ENCODE results near the gene GPR157. TPM values are rescaled to one million over a fixed set of nuclear protein-coding genes. Genes with fewer than 3 reads are reported as not detected.
"Not testable (repeated sequence)": the region's sequence is repeated elsewhere in the genome, so short reads cannot be mapped to it uniquely, and the experiment has no call there.

GPR157 gene
- total RNA-seq, 4 donors from 2014 or later: 2.8 to 10.5 (median 6.2) TPM

- 10 to 18% methylated on average over 8 to 21 of the region's 46 CpGs for WGBS, 2 donors
- peak overlapping the region; percentile 81 to 97 (median 94) for H3K27ac ChIP-seq
- H3K4me1 ChIP-seq: peaks cover 0 to 30% (median 15%) of the 10 kb centered on the region in 4 donors
- TF ChIP-seq POLR2A (IDR thresholded peaks at IDR 0.05): no peak
- TF ChIP-seq CTCF (IDR thresholded peaks at IDR 0.05): no peak
- H3K36me3 ChIP-seq: no peaks in the 10 kb centered on the region
- peak overlapping the region; percentile 55 to 83 (median 77) for H3K4me3 ChIP-seq
- DNase-seq (ENCODE audit: low spot score in 2 of 2): peak; percentile 74 to 78
- no peaks in the 10 kb centered on the region for H3K27me3 ChIP-seq
- no peaks in the 10 kb centered on the region for H3K9me3 ChIP-seq
These were observed 552 bp upstream of the GPR157 start for GRCh38 chr1:9129266-9130041.

GRCh38 chr1:9128166-9128519 is 759 bp downstream of the GPR157 start:
- Histone ChIP-seq H3K27me3 (no peaks in the 10 kb centered on the region), H3K36me3 (no peaks in the 10 kb centered on the region), H3K4me1 (peaks cover 0 to 30% (median 15%) of the 10 kb centered on the region in 4 donors), H3K4me3 (peak overlapping the region; percentile 70 to 83 (median 77)), H3K9me3 (no peaks in the 10 kb centered on the region), H3K27ac (peak overlapping the region; percentile 81 to 97 (median 94))
- WGBS, 2 donors: 6 to 14% methylated on average over 10 to 16 of the region's 16 CpGs
- no peak for DNase-seq (ENCODE audit: low spot score in 2 of 2)
- TF ChIP-seq EP300 (IDR thresholded peaks at IDR 0.05): no peak

- no peak for TF ChIP-seq CTCF (IDR thresholded peaks at IDR 0.05)
- TF ChIP-seq EP300 (IDR thresholded peaks at IDR 0.05): no peak
- TF ChIP-seq POLR2A (IDR thresholded peaks at IDR 0.05): no peak
- H3K4me3 ChIP-seq: peak overlapping the region; percentile 70 to 83 (median 77)
- H3K27ac ChIP-seq: peak overlapping the region; percentile 81 to 97 (median 94)
- WGBS, 2 donors: 27 to 33% methylated on average over 19 of the region's 19 CpGs
- no peak for DNase-seq (ENCODE audit: low spot score in 2 of 2)
- no peaks in the 10 kb centered on the region for H3K9me3 ChIP-seq
- peaks cover 0 to 30% (median 15%) of the 10 kb centered on the region in 4 donors for H3K4me1 ChIP-seq
- H3K36me3 ChIP-seq: peaks cover 0 to under 1% (median 0%) of the 10 kb centered on the region in 3 donors
- no peaks in the 10 kb centered on the region for H3K27me3 ChIP-seq
These were observed 1.3 kb downstream of the GPR157 start for GRCh38 chr1:9127395-9128165.

GRCh38 chr1:9126511-9126910 is 2.4 kb downstream of the GPR157 start:
- Histone ChIP-seq H3K4me3 (no peak overlapping the region), H3K36me3 (peaks cover 0 to 2% (median 1%) of the 10 kb centered on the region in 3 donors), H3K27me3 (no peaks in the 10 kb centered on the region), H3K4me1 (peaks cover 0 to 30% (median 15%) of the 10 kb centered on the region in 4 donors), H3K9me3 (no peaks in the 10 kb centered on the region), H3K27ac (no peak overlapping the region)
- DNase-seq (ENCODE audit: low spot score in 2 of 2): no peak
- 72 to 73% methylated on average over 2 of the region's 2 CpGs for WGBS, 2 donors
- TF ChIP-seq POLR2A (IDR thresholded peaks at IDR 0.05): no peak
- no peak for TF ChIP-seq EP300 (IDR thresholded peaks at IDR 0.05)
- no peak for TF ChIP-seq CTCF (IDR thresholded peaks at IDR 0.05)

- not testable (repeated sequence) for H3K27ac ChIP-seq; H3K36me3 ChIP-seq; H3K27me3 ChIP-seq; H3K4me3 ChIP-seq; H3K9me3 ChIP-seq; DNase-seq (ENCODE audit: low spot score in 2 of 2)
- WGBS, 2 donors: 84 to 88% methylated on average over 9 of the region's 9 CpGs
- H3K4me1 ChIP-seq: peaks cover 0 to 32% (median 16%) of the 10 kb centered on the region in 4 donors
These were observed 3.1 kb downstream of the GPR157 start for GRCh38 chr1:9125847-9126246.

- WGBS, 2 donors: 76 to 86% methylated on average over 4 of the region's 4 CpGs
- no peak overlapping the region for H3K27ac ChIP-seq
- H3K27me3 ChIP-seq: no peaks in the 10 kb centered on the region
- TF ChIP-seq POLR2A (IDR thresholded peaks at IDR 0.05) (no peak), EP300 (IDR thresholded peaks at IDR 0.05) (no peak), CTCF (IDR thresholded peaks at IDR 0.05) (no peak)
- H3K4me1 ChIP-seq: peaks cover 0 to 38% (median 18%) of the 10 kb centered on the region in 4 donors
- no peak overlapping the region for H3K4me3 ChIP-seq
- no peaks in the 10 kb centered on the region for H3K9me3 ChIP-seq
- no peak for DNase-seq (ENCODE audit: low spot score in 2 of 2)
- peaks cover 0 to 3% (median 2%) of the 10 kb centered on the region in 3 donors for H3K36me3 ChIP-seq
These were observed 3.6 kb downstream of the GPR157 start for GRCh38 chr1:9125325-9125724.

- H3K36me3 ChIP-seq; H3K27me3 ChIP-seq; H3K27ac ChIP-seq; DNase-seq (ENCODE audit: low spot score in 2 of 2); H3K9me3 ChIP-seq; H3K4me3 ChIP-seq: not testable (repeated sequence)
- peaks cover 0 to 44% (median 19%) of the 10 kb centered on the region in 4 donors for H3K4me1 ChIP-seq
- 73 to 80% methylated on average over 8 of the region's 8 CpGs for WGBS, 2 donors
These were observed 4.5 kb downstream of the GPR157 start for GRCh38 chr1:9124389-9124788.

GRCh38 chr1:9123665-9124064 is 5.2 kb downstream of the GPR157 start:
- 91 to 94% methylated on average over 2 of the region's 2 CpGs for WGBS, 2 donors
- not testable (repeated sequence) for DNase-seq (ENCODE audit: low spot score in 2 of 2); H3K9me3 ChIP-seq; H3K27ac ChIP-seq; H3K4me3 ChIP-seq; H3K36me3 ChIP-seq; H3K27me3 ChIP-seq
- H3K4me1 ChIP-seq: peaks cover 0 to 47% (median 19%) of the 10 kb centered on the region in 4 donors
